HEK293 (cell line): Measurements from ENCODE around the gene N4BP3.
"Not testable (repeated sequence)": the region's sequence is repeated elsewhere in the genome, so short reads cannot be mapped to it uniquely, and the experiment has no call there.

Source experiments
- CTCF ChIA-PET: fragments of 350-600 bp; formaldehyde crosslinking; extraction: SDS; loops from one replicate; lab custom pipeline; 2021; ENCODE audit warnings: antibody characterized with exemption; lab: Yijun Ruan, JAX
- POLR2A ChIA-PET: fragments of 300-600 bp; formaldehyde crosslinking; extraction: SDS; loops from one replicate; lab custom pipeline; 2020; ENCODE audit warnings: antibody characterized with exemption, inconsistent platforms; lab: Yijun Ruan, JAX
- H3K27ac ChIP-seq: fragments of 200-500 bp; sonication (Bioruptor generic); 2 replicates; pipeline ENCODE4 v1.5.1; 2014; ENCODE audit warnings: low read depth, low read length, control low read depth, inconsistent platforms; ENCODE audit errors: extremely low read depth
- H3K36me3 ChIP-seq, 2 experiments: fragments of 200-500 bp in 1 of 2; sonication (Bioruptor generic) in 1 of 2; 1 replicate in 1 of 2; 2 replicates in 1 of 2; pipeline ENCODE4 v1.5.1; 2014 to 2017; ENCODE audit warnings: inconsistent platforms in 2 of 2, low read length in 2 of 2; ENCODE audit not compliant: control insufficient read depth in 2 of 2, insufficient read depth in 1 of 2
- H3K4me1 ChIP-seq: fragments of 200-500 bp; sonication (Bioruptor generic); 2 replicates; pipeline ENCODE4 v1.5.1; 2014; ENCODE audit warnings: mild to moderate bottlenecking, low read length, inconsistent platforms; ENCODE audit not compliant: control insufficient read depth, insufficient read depth
- H3K4me3 ChIP-seq: 2 replicates; pipeline ENCODE4 v1.5.1; 2011; ENCODE audit warnings: low read depth, mild to moderate bottlenecking, control low read depth, low read length, moderate library complexity
- H3K9me3 ChIP-seq: fragments of 200-500 bp; sonication (Bioruptor generic); 2 replicates; pipeline ENCODE4 v1.5.1; 2014; ENCODE audit warnings: low read depth, low read length, inconsistent platforms; ENCODE audit not compliant: control insufficient read depth, insufficient read depth
- GFI1B ChIP-seq: fragments of 450-650 bp; formaldehyde crosslinking; IDR thresholded peaks from 2 replicates; pipeline ENCODE4 v1.5.1; 2016; ENCODE audit warnings: missing biosample characterization, missing genetic modification characterization
- SCRT1 ChIP-seq: fragments of 450-650 bp; formaldehyde crosslinking; IDR thresholded peaks from 2 replicates; pipeline ENCODE4 v1.5.1; 2016; ENCODE audit warnings: missing biosample characterization, missing genetic modification characterization, borderline replicate concordance
- TRIM28 ChIP-seq: IDR thresholded peaks from 2 replicates; pipeline ENCODE4 v1.6.1; 2011; ENCODE audit warnings: low read length, control low read depth, borderline replicate concordance
- WT1 ChIP-seq: fragments of 450-650 bp; formaldehyde crosslinking; IDR thresholded peaks from 2 replicates; pipeline ENCODE4 v1.5.1; 2016; ENCODE audit warnings: missing biosample characterization, missing genetic modification characterization
- ZFHX2 ChIP-seq: fragments of 450-650 bp; formaldehyde crosslinking; conservative IDR thresholded peaks from 2 replicates; pipeline ENCODE4 v1.5.1; 2016; ENCODE audit warnings: missing biosample characterization, missing genetic modification characterization
- ZFP69B ChIP-seq: fragments of 450-650 bp; formaldehyde crosslinking; IDR thresholded peaks from 2 replicates; pipeline ENCODE4 v1.5.1; 2016; ENCODE audit warnings: missing biosample characterization, missing genetic modification characterization
- ZNF10 ChIP-seq: fragments of 450-650 bp; formaldehyde crosslinking; IDR thresholded peaks from 2 replicates; pipeline ENCODE4 v1.5.1; 2017; ENCODE audit warnings: missing biosample characterization, missing genetic modification characterization
- ZNF404 ChIP-seq: fragments of 450-650 bp; formaldehyde crosslinking; IDR thresholded peaks from 2 replicates; pipeline ENCODE4 v1.5.1; 2017; ENCODE audit warnings: missing biosample characterization, missing genetic modification characterization
- ZNF423 ChIP-seq: fragments of 450-650 bp; formaldehyde crosslinking; IDR thresholded peaks from 2 replicates; pipeline ENCODE4 v1.5.1; 2016; ENCODE audit warnings: missing biosample characterization, missing genetic modification characterization
- ZNF433 ChIP-seq: fragments of 450-650 bp; formaldehyde crosslinking; IDR thresholded peaks from 2 replicates; pipeline ENCODE4 v1.5.1; 2016; ENCODE audit warnings: missing biosample characterization, missing genetic modification characterization, low read depth
- ZNF621 ChIP-seq: fragments of 450-650 bp; formaldehyde crosslinking; IDR thresholded peaks from 2 replicates; pipeline ENCODE4 v1.5.1; 2017; ENCODE audit warnings: missing biosample characterization, missing genetic modification characterization
- ZNF645 ChIP-seq: fragments of 450-650 bp; formaldehyde crosslinking; IDR thresholded peaks from 2 replicates; pipeline ENCODE4; 2016; ENCODE audit warnings: missing biosample characterization, missing genetic modification characterization
- ZNF707 ChIP-seq: fragments of 450-650 bp; formaldehyde crosslinking; IDR thresholded peaks from 2 replicates; pipeline ENCODE4 v1.5.1; 2016; ENCODE audit warnings: missing biosample characterization, missing genetic modification characterization
- ZNF768 ChIP-seq: fragments of 450-650 bp; formaldehyde crosslinking; IDR thresholded peaks from 2 replicates; pipeline ENCODE4 v1.5.1; 2018; ENCODE audit warnings: missing biosample characterization, mild to moderate bottlenecking, missing genetic modification characterization
- ZNF843 ChIP-seq: fragments of 450-650 bp; formaldehyde crosslinking; IDR thresholded peaks from 2 replicates; pipeline ENCODE4 v1.5.1; 2016; ENCODE audit warnings: missing biosample characterization, missing genetic modification characterization

N4BP3 gene

DNA sequence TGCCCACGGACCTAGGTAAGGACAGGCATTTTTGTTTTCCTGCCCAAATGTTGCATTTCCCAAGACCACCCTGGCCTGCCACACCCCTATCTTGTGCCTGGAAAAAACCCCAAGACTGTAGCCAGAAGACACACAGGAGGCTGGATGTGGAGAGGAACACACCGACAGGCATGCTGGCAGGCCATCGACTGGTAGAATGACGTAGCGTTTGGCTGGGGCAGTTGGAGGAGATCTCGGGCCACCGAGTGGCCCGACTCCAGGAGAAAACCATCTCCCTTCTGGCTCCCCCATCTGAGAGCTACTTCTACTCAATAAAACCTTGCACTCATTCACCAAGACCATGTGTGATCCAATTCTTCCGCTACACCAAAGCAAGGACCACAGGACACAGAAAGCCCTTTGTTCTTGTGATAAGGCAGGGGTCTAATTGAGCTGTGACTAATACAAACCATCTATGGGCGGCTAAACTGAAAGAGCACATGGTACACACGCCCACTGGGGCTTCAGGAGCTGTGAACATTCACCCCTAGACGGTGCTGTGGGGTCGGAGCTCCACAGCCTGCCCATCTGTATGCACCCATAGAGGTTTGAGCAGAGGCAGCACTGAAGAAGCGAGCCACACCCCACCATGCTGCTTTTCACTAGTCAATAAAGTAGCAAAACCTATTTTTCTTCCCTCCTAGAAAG is 38.9 kb upstream of the N4BP3 start (continued):
- TF ChIP-seq ZNF768 (tag by site-specific recombination), result no peak

GRCh38 chr5:178076965-178077364 is 36.4 kb upstream of the N4BP3 start:
- not testable (repeated sequence) for H3K4me3 ChIP-seq, H3K4me1 ChIP-seq, H3K27ac ChIP-seq, H3K9me3 ChIP-seq, H3K36me3 ChIP-seq
- ChIA-PET CTCF (interaction anchor here (0.5 to 6.8 kb wide), 19 partner anchors 9 to 287 kb away, joined by 3 to 204 read pairs (median 14); partner anchors contain the start of gene NHP2), POLR2A (interaction anchor here (1.3 to 2.6 kb wide), 3 partner anchors 55 to 128 kb away, joined by 3 to 13 read pairs (median 4); partner anchors contain the start of genes HNRNPAB and NHP2)
- TF ChIP-seq GFI1B, result 0 out of 2 replicates have a peak, but pooled peaks have one; percentile 43

GRCh38 chr5:178077751-178078150 is 35.6 kb upstream of the N4BP3 start:
- Histone ChIP-seq H3K4me1 (no peaks in the 10 kb centered on the region), H3K36me3 (no peaks in the 10 kb centered on the region)
- POLR2A ChIA-PET, result interaction anchor here (0.5 to 1.4 kb wide), 3 partner anchors 54 to 581 kb away, joined by 3 to 4 read pairs (median 3); partner anchors contain the start of gene HNRNPAB

DNA sequence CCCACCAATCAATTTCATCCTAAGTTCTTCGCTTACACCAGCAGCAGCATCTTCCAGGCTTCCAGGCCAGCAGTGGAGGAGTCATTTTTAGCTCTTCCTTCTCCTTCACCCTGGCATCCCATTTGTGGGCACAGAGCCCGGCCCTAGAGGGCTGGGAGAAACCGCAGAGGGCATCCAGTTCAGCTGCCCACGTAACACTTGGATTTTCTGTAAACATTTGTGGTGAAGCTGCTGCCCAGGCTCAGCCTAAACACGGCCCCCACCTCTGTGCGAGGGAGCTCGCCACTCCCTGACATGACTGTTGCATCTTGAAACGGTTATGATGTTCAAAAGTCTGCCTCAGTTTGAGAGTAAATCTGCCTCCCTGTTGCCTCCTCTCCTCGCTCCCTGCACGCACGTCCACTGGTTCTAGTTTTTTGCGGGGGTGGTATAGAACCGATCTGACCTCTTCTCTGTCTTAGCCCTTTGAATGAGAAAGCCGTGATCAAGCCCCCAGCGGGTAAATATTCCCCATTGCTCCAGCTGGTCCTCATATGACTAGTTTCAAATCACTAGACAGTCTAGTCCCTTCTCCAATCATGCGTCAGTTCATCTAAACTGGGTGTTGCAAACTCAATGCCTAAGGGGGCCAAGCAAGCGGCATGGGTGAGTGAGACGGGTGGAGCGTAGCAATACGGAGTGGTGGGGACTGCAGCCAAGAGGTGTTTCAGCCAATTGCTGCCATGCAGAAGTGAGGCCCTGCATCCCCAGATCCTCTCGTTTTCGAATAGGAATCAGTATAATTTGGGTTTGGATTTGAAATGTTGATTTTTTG is 34.9 kb upstream of the N4BP3 start:
- H3K4me1 ChIP-seq, result no peaks in the 10 kb centered on the region
- CTCF ChIA-PET, result interaction anchor here (0.8 to 6.8 kb wide), 4 partner anchors 12 to 84 kb away, joined by 5 to 204 read pairs (median 18); partner anchors contain the start of gene NHP2
- no peak for TF ChIP-seq ZNF10 (tag by site-specific recombination)
- H3K4me3 ChIP-seq, result no peak overlapping the region
- H3K9me3 ChIP-seq, result no peaks in the 10 kb centered on the region
- no peak overlapping the region for H3K27ac ChIP-seq
- POLR2A ChIA-PET, result interaction anchor here (0.5 to 1.4 kb wide), 3 partner anchors 53 to 582 kb away, joined by 3 to 4 read pairs (median 3); partner anchors contain the start of gene HNRNPAB
- H3K36me3 ChIP-seq, result no peaks in the 10 kb centered on the region

More at GRCh38 chr5:178077751-178078150, 35.6 kb upstream of the N4BP3 start:
- H3K27ac ChIP-seq, result no peak overlapping the region
- TF ChIP-seq WT1, result no peak
- TF ChIP-seq TRIM28, result no peak
- no peak for TF ChIP-seq SCRT1
- TF ChIP-seq ZNF621 (tag by site-specific recombination), result no peak
- no peak overlapping the region for H3K4me3 ChIP-seq
- CTCF ChIA-PET, result interaction anchor here (0.6 to 6.8 kb wide), 7 partner anchors 10 to 286 kb away, joined by 3 to 204 read pairs (median 6); partner anchors contain the start of gene NHP2
- no peaks in the 10 kb centered on the region for H3K9me3 ChIP-seq

DNA sequence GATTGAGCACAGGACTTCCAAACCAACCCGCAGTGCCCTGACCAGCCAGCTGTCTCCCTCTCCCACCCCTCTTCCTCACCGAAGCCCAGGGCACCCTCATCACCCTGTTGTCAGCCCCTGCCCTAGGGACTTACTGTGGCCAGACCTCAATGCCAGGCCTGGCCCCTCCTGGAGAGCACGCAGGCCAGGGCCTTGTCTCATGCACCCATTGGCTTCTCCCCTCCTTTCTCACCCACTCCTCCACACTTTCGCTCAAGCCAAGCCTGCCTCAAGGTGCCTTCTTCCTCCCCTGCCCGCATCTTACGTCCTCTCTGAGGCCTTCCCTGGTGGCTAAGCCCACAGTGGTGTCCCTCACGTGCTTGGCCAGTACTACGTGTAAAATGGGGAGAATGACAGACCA is 33.3 kb upstream of the N4BP3 start:
- POLR2A ChIA-PET, result interaction anchor here (1.2 kb wide), 1 partner anchor 61 kb away, joined by 3 read pairs; no protein-coding TSS in a partner anchor
- Histone ChIP-seq H3K27ac (no peak overlapping the region), H3K4me1 (no peaks in the 10 kb centered on the region), H3K4me3 (no peak overlapping the region), H3K9me3 (no peaks in the 10 kb centered on the region), H3K36me3 (no peaks in the 10 kb centered on the region)
- CTCF ChIA-PET, result interaction anchor here (1.8 kb wide), 1 partner anchor 66 kb away, joined by 6 read pairs; no protein-coding TSS in a partner anchor
- no peak for TF ChIP-seq ZNF843
- no peak for TF ChIP-seq WT1
- TF ChIP-seq ZNF433 (tag by site-specific recombination), result no peak
- no peak for TF ChIP-seq ZFHX2 (tag by site-specific recombination)
- TF ChIP-seq ZNF404 (tag by site-specific recombination), result no peak
- TF ChIP-seq ZNF645 (tag by site-specific recombination), result no peak
- TF ChIP-seq ZNF707 (tag by site-specific recombination), result no peak
- no peak for TF ChIP-seq ZNF423
- TF ChIP-seq ZFP69B (tag by site-specific recombination), result no peak
